Measurements from ENCODE around the gene NEK2. TPM values are rescaled to one million over a fixed set of nuclear protein-coding genes. Genes with fewer than 3 reads are reported as not detected.

Gene NEK2
- total RNA-seq, 4 donors from 2014 or later = 17.7 TPM; not detected in 3

- TF ChIP-seq, protein P1, sequence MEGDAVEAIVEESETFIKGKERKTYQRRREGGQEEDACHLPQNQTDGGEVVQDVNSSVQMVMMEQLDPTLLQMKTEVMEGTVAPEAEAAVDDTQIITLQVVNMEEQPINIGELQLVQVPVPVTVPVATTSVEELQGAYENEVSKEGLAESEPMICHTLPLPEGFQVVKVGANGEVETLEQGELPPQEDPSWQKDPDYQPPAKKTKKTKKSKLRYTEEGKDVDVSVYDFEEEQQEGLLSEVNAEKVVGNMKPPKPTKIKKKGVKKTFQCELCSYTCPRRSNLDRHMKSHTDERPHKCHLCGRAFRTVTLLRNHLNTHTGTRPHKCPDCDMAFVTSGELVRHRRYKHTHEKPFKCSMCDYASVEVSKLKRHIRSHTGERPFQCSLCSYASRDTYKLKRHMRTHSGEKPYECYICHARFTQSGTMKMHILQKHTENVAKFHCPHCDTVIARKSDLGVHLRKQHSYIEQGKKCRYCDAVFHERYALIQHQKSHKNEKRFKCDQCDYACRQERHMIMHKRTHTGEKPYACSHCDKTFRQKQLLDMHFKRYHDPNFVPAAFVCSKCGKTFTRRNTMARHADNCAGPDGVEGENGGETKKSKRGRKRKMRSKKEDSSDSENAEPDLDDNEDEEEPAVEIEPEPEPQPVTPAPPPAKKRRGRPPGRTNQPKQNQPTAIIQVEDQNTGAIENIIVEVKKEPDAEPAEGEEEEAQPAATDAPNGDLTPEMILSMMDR (IDR thresholded peaks at IDR 0.05) = no peak
- TF ChIP-seq POLR2A (IDR thresholded peaks at IDR 0.05) = no peak
- Histone ChIP-seq H3K4me3 (no peak overlapping the region), H3K4me1 (no peaks in the 10 kb centered on the region), H3K36me3 (no peaks in the 10 kb centered on the region), H3K27ac (peak overlapping the region in 1 of 2 donors; percentile 43), H3K9me3 (no peaks in the 10 kb centered on the region), H3K27me3 (no peaks in the 10 kb centered on the region)
- DNase-seq = no peak
- intact Hi-C loops (cut with DNase I; ENCODE audit: low total_unique reads) = no loop called here
Observed at GRCh38 chr1:211616965-211617297, 58.5 kb downstream of the NEK2 start.

DNA sequence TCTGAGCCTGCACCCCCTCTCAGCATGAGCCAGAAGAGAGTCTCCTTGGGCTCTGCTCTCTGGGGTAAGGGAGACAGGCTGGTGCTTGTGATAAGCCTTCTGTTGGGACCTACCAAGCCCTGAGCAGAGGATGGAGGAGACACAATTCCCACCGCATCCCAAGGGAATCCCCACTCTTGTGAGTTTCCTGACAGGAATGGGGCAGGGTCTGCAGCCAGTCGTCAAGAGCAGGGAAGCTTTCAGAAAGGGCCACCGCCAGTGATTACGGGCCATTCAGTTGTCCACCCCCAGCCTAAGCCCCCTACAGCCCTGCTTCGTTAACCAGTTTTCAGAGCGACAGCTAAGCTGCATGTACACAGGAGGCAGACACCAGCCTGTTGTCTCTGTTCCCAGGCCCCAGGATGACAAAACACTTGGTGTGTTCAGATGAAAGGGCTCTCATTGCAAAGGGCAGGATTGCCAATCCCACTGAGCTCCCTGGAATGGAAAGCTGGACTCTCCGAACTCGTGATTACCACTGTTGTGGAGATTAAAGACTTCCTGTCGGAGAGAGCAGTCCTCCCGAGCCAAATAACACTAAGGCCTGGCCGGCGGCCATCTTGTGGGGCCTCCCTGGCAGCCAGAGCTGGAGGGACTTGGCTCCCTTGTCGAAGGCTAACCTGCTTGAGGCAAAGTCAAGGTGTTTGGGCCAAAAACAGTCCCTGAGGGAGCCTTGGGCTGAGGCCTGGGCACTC lies 59.0 kb downstream of the NEK2 start:
- no peaks in the 10 kb centered on the region for H3K27me3 ChIP-seq
- peak overlapping the region; percentile 40 to 43 for H3K27ac ChIP-seq
- TF ChIP-seq POLR2A (IDR thresholded peaks at IDR 0.05) = no peak
- TF ChIP-seq, protein P1 (IDR thresholded peaks at IDR 0.05) = no peak
- no peaks in the 10 kb centered on the region for H3K9me3 ChIP-seq
- H3K4me1 ChIP-seq = no peaks in the 10 kb centered on the region
- H3K4me3 ChIP-seq = no peak overlapping the region
- intact Hi-C loops (cut with DNase I; ENCODE audit: low total_unique reads) = no loop called here
- DNase-seq = peak; percentile 43 to 56
- no peaks in the 10 kb centered on the region for H3K36me3 ChIP-seq

DNA sequence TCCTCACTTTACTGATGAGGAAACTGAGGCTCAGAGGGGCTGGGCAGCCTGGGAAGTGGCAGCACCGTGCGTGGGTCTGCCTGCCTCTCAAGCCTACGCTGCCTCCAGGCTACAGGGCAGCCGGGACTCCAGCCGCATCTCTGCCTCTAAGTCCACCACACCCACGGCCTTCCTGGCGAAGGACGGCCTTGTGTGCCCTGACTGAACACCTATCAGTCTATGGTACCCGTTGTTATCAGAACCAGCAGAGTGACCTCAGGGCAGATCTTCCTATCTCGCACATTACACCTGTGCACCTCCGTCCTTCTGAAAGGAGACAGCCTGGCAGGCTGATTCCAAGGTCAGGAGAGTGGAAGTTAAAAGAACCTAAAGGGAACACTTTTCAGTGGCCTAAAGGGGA lies 60.8 kb downstream of the NEK2 start:
- DNase-seq = no peak
- H3K36me3 ChIP-seq = no peaks in the 10 kb centered on the region
- H3K27ac ChIP-seq = no peak overlapping the region
- intact Hi-C loops (cut with DNase I; ENCODE audit: low total_unique reads) = no loop called here
- H3K27me3 ChIP-seq = no peaks in the 10 kb centered on the region
- H3K4me3 ChIP-seq = no peak overlapping the region
- no peaks in the 10 kb centered on the region for H3K9me3 ChIP-seq
- H3K4me1 ChIP-seq = no peaks in the 10 kb centered on the region
- no peak for TF ChIP-seq POLR2A (IDR thresholded peaks at IDR 0.05)
- TF ChIP-seq, protein P1 (IDR thresholded peaks at IDR 0.05) = no peak

- H3K27ac ChIP-seq = no peak overlapping the region
- intact Hi-C loops (cut with DNase I; ENCODE audit: low total_unique reads) = no loop called here
- TF ChIP-seq, protein P1 (IDR thresholded peaks at IDR 0.05) = no peak
- no peak for TF ChIP-seq POLR2A (IDR thresholded peaks at IDR 0.05)
Observed at GRCh38 chr1:211613951-211614350, 61.5 kb downstream of the NEK2 start.

GRCh38 chr1:211613108-211613947 lies 62.1 kb downstream of the NEK2 start:
- TF ChIP-seq POLR2A (IDR thresholded peaks at IDR 0.05) = no peak
- TF ChIP-seq, protein P1 (IDR thresholded peaks at IDR 0.05) = no peak
- Histone ChIP-seq H3K4me1 (no peaks in the 10 kb centered on the region), H3K27ac (peak overlapping the region in 1 of 2 donors; percentile 12), H3K9me3 (no peaks in the 10 kb centered on the region), H3K4me3 (no peak overlapping the region), H3K36me3 (no peaks in the 10 kb centered on the region), H3K27me3 (no peaks in the 10 kb centered on the region)
- DNase-seq = peak; percentile 52 to 55
- intact Hi-C loops (cut with DNase I; ENCODE audit: low total_unique reads) = no loop called here

More at GRCh38 chr1:211613951-211614350, 61.5 kb downstream of the NEK2 start:
- no peak for DNase-seq
- no peaks in the 10 kb centered on the region for H3K9me3 ChIP-seq
- H3K4me3 ChIP-seq = no peak overlapping the region
- no peaks in the 10 kb centered on the region for H3K27me3 ChIP-seq
- no peaks in the 10 kb centered on the region for H3K4me1 ChIP-seq
- H3K36me3 ChIP-seq = no peaks in the 10 kb centered on the region

All from uterus (tissue), 4 donors.